Measurements from ENCODE around the gene DAPK2. TPM values are rescaled to one million over a fixed set of nuclear protein-coding genes. Genes with fewer than 3 reads are reported as not detected.

The DAPK2 gene
- total and polyA plus RNA-seq, 2 of the 13 experiments (the other 11 are each of a cell fraction or from before 2014, with no cell fraction given): 0.33 to 0.63 TPM

- no TSS peak for BruUV-seq (replicated peaks)
- Histone ChIP-seq H3K4me2 (ENCODE audit: low read depth, low read length) (no peak overlapping the region), H3K9ac (ENCODE audit: insufficient read depth, low read depth, low read length) (no peak overlapping the region), H3K4me1 (ENCODE audit: insufficient read depth, low read length) (peaks cover 29% of the 10 kb centered on the region; the same call in 1 of the 2 replicates), H3K27me3 (ENCODE audit: control insufficient read depth in 1 of 2, insufficient read depth in 2 of 2, low read length in 2 of 2) (no peaks in the 10 kb centered on the region), H3K36me3 (replicated peaks in 1 of 2; ENCODE audit: control insufficient read depth in 1 of 2, insufficient read depth in 2 of 2, low read length in 2 of 2) (no peaks in the 10 kb centered on the region), H3K79me2 (ENCODE audit: insufficient read depth, low read length) (no peaks in the 10 kb centered on the region), H3K9me3 (ENCODE audit: low read length) (no peaks in the 10 kb centered on the region), H4K20me1 (ENCODE audit: insufficient read depth, low read length) (no peaks in the 10 kb centered on the region), H3K4me3 (replicated peaks in 1 of 3; ENCODE audit: insufficient read depth in 1 of 3, low read depth in 2 of 3, low read length in 3 of 3) (no peak overlapping the region), H3K27ac (ENCODE audit: extremely low read length, insufficient read depth, low read length) (no peak overlapping the region), H2AFZ (ENCODE audit: low read length) (no peak overlapping the region)
- CTCF ChIA-PET (ENCODE audit: low intra/inter-chr PET ratio, low total read pairs): interaction anchor here (1.0 kb wide), 1 partner anchor 99 kb away, joined by 3 read pairs; the partner anchor contains the start of gene DAPK2
- intact Hi-C loops (cut with micrococcal nuclease; ENCODE audit: unreplicated experiment) (loop anchor here (5.0 kb wide), 1 partner anchor 120 kb away; no protein-coding TSS in a partner anchor), in situ Hi-C loops (cut with HindIII; ENCODE audit: extremely low pct_ligation_motif_present, low pct_unique_long_range_greater_than_20kb) (loop anchor here (5.0 kb wide), 1 partner anchor 105 kb away; no protein-coding TSS in a partner anchor)
- FAIRE-seq (no peak), ATAC-seq (no peak), DNase-seq (ENCODE audit: low spot score) (no peak)
- no peak for TF ChIP-seq ZFP36 (IDR thresholded peaks at IDR 0.05; ENCODE audit: borderline replicate concordance, low read depth, low read length, partially characterized antibody)
- TF ChIP-seq ZBTB7A (CRISPR knock-in tag; IDR thresholded peaks at IDR 0.05): no peak
- TF ChIP-seq ZBTB10 (CRISPR knock-in tag; IDR thresholded peaks at IDR 0.05; ENCODE audit: borderline replicate concordance): no peak
- no peak for TF ChIP-seq ZBTB25 (CRISPR knock-in tag; IDR thresholded peaks at IDR 0.05)
- TF ChIP-seq ELF4 (CRISPR knock-in tag; IDR thresholded peaks at IDR 0.05; ENCODE audit: borderline replicate concordance): no peak
- no peak for TF ChIP-seq ZNF569 (CRISPR knock-in tag; IDR thresholded peaks at IDR 0.05; ENCODE audit: borderline replicate concordance)
- TF ChIP-seq STAT6 (CRISPR knock-in tag; IDR thresholded peaks at IDR 0.05; ENCODE audit: borderline replicate concordance): no peak
- no peak for TF ChIP-seq FOXC1 (CRISPR knock-in tag; IDR thresholded peaks at IDR 0.05; ENCODE audit: borderline replicate concordance)
- no peak for TF ChIP-seq CBX5 (CRISPR knock-in tag; IDR thresholded peaks at IDR 0.05; ENCODE audit: borderline replicate concordance)
- TF ChIP-seq EHMT2 (IDR thresholded peaks at IDR 0.05; ENCODE audit: borderline replicate concordance, low read depth, low read length): no peak
- TF ChIP-seq ELF3 (CRISPR knock-in tag; IDR thresholded peaks at IDR 0.05): no peak
- no peak for TF ChIP-seq ZNF570 (CRISPR knock-in tag; IDR thresholded peaks at IDR 0.05; ENCODE audit: borderline replicate concordance)
- POLR2A ChIA-PET: no interaction called here
- WGBS (ENCODE audit: low lambda C conversion rate): 62% methylated on average over 4 of the region's 4 CpGs
These were observed 99.1 kb downstream of the DAPK2 start for GRCh38 chr15:63947228-63947627.

All from HepG2 (cell line).